HG02885 (cell line): Measurements from ENCODE around the gene S100A5.
"Not testable (repeated sequence)": the region's sequence is repeated elsewhere in the genome, so short reads cannot be mapped to it uniquely, and the experiment has no call there.

Experiments used
- ATAC-seq: cut with Tn5 transposase; IDR thresholded peaks from one replicate; pipeline ENCODE4 v1.9.1; 2021; ENCODE audit warnings: mild to moderate bottlenecking; ENCODE audit not compliant: unreplicated experiment, poor library complexity

S100A5 gene

DNA sequence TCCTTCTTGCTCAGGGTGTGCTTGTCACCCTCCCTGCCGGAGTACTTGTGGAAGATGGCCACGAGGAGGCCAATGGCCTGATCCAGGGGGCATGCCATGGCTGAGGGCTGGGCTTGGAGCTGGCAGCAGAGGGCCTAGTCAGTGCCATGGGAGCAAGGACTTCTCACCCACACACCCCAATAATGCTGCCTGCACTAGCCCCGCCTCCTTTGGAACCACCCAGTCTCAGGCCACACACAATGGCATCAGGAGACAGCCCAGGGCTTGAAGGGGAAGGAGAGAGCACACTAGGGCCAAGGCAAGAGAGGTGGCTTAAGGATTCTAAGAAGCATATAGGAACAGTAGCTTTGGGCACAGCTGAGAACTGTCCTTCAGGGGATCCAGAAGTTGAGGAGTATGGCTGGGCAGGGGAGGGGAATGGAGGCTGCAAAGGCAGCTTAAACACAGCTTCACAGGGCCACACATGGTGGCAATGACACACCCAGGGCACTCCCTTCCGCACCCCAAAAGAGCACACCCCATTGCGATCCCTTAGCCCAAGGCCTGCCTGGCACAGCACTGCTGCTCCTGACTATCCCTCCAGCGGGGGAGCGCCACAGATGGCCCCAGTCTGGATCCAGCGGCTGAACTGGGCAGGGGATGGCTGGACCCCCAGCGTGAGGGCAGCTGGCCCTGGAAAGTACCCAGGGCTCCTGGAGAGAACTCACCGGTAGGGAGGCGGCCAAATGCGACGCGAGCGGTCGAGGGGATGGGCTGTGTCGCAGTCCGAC lies 5.3 kb downstream of the S100A5 start, which contains the start of gene S100A6:
Gene S100A6 (minus strand): TSS at position 750 of the 770 bp plus-strand sequence. CDS start 652 bp downstream, at position 98.
- no peak for ATAC-seq

DNA sequence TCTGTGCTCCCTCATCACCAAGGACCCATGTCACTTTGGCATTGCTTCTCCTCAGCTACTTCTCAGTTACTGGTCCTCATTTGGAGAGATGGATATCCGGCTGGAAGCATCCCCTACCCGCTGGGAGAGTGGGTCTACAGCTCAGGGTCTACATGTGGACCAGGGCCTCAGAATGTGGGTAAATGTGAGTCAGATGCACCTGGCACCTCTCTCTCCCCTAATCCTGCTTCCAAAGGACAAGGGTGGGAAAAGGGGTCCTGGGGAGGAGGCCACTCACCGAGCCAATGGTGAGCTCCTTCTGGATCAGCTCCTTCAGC lies 5.9 kb downstream of the S100A5 start:
- ATAC-seq = no peak

DNA sequence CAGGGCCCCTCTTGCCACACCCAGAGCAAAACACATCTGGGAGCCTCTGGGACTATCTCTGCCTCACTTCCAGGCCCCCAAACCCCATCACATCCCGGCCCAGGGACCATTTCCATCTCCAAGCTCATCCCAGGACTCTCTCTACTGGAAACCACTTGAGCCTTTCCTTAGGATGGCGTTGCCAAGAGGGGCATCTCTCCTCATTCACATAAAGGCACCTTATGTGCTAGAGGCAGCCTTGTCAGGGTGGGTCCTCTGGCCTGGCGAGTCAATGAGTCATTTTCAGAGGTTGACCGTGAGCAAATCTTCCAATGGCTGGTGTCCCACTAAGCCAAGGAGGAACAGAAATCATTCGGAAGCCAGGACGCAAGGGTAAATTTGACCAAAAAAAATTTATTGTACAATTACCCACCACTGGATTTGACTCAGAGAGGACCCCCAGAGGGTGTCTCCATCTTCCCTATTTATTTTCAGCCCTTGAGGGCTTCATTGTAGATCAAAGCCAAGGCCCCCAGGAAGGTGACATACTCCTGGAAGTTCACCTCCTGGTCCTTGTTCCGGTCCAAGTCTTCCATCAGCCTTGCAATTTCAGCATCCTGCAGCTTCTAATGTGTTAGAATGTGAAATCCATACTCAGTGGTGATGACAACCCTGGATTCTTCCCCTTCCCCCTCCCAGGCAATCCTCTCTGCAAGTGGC lies 6.4 kb downstream of the S100A5 start:
- no peak for ATAC-seq

DNA sequence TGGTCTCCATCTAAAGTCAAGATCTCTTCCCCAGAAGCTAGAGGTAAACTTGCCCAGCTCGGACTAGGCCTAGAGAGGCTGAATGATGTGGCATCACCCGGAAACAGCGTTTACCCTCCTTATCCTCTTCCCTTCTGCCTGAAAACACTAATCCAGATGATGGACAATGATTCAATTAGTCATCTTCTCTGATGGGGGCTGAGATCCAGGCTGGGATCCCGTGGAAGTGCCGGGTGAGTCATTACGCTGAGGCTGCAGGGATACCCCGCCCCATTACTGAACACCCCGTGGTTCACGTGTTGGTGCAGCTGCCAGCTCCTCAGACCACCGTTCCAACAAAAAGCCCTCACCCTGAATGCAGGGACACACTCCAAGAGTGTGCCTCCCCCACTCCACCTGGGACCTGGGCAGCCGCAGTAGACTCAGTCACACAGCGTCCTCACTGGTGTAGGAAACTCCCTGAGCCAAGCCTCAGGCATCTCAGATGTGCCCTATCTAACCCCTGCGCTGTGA lies 7.0 kb downstream of the S100A5 start:
- no peak for ATAC-seq

DNA sequence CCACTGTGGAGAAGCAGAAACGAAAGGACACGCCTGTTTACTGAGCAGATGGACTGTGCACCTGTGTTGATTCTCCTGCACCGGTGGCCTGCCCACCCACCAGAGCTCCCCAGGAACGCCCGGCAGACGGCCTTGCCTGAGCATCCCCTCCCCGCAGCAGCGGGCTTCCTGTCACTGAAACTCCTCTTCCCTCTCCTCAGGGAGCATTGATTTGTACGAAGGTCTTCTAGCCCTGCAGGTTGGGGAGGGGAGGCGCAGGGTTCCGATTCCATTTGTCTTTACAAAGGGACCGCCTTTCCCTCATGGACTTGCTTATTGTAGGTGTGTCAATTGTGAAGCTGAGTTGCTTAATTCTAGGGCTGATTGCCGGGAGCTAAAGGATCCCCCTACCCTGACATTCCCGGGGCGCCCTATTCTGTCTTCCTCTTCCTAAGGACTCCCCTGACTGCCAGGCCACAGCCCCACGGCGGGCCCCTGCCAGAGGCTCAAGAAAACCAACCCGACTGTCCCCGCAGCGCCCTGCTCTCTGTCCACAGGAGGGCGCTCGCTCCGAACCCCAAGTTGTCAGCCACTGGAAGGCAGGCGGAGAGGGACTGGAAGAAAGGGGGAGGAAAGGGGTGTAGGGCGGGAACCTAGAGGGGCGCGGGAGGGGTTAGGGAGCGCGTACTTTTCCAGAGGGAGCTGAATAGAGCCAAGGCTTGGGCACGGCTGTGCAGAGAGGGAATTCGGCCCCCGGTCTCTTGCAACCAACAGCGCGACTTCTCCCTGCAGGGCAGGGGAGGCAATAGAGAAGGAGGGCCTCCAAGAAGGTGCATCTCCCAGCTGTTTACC lies 7.8 kb downstream of the S100A5 start:
- no peak for ATAC-seq

DNA sequence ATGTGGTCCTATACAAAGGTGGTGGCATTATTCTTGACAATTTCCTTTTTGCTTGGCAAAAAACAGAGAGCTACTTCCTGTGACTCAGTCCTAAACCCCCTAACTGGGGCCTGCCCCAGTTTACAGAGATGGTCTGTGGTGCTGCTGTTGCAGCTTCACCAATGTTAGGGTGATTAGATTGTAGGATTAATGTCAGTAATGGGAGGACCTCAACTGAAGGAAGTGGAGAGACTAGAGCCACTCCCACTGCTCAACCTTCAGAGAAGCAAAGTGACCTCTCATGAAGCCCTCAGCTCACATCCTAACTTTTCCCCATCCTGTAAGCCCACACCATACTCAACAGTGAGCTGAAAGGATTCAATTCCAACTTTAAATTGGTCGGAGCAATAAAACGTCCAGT lies 8.6 kb downstream of the S100A5 start:
- no peak for ATAC-seq

GRCh38 chr1:153531638-153532037 lies 9.1 kb downstream of the S100A5 start:
- ATAC-seq = no peak

- ATAC-seq = no peak
Measured at GRCh38 chr1:153527683-153528040, 13.1 kb downstream of the S100A5 start.

DNA sequence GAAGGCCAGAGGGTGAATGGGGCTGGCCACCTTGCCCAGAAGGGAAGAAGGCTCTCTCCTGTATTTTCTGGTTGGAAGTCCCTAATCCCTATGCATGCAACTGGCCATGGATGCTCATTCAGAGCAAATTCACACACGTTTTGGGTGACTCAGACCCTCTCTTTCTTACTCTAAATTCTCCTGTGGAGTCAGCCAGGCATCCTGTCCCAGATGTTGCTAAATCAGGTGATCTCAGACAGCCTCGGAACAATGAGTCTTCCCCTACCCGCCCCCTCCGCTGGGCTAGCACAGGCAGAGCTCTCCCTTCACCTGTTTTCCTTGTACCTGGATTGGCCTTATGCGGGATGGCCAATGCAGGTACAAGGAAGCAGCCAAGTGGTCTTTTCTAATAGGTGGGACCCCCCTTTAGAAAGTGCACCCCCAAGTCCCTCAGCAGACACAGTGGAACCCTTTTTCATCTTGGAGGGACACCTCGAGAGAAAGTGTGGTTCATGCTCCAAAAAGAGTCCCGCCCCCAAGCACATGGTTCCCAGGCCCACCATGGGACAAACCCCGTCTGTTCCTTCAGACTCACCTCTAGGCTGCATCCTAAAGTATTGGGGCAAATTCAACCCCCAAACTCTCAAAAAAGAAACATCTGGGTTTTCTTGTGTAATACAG lies 13.6 kb downstream of the S100A5 start:
- ATAC-seq = no peak

GRCh38 chr1:153526132-153526543 lies 14.6 kb downstream of the S100A5 start:
- no peak for ATAC-seq

DNA sequence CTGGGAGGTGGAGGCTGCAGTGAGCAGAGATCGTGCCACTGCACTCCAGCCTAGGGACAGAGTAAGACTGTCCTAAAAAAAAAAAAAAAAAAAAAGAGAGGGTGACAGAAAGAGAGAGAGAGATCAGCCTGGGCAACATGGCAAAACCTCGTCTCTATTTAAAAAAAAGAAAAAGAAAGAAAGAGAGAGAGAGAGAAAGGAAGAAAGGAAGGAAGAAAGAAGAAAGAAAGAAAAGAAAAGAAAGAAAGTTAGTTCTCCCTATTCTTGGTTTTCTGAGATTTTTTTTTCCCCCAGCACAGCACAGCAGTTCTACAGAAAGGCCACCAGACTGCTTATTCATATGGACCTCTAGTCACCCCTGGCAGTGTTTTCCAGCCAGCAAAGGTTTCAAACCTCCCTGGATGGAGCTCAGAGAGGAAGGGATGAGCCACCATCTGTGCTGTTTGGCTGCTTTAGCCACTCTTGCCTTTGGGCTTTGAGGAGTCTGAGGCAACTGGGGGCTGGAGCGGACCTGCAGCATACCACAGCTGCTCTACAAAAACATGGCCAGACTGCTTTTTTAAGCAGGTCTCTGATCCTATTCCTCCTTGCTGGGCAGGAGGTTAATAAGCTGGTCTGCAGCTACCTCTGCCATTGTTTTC lies 15.5 kb downstream of the S100A5 start:
- no peak for ATAC-seq

- ATAC-seq = not testable (repeated sequence)
Measured at GRCh38 chr1:153522353-153523048, 18.2 kb downstream of the S100A5 start.

DNA sequence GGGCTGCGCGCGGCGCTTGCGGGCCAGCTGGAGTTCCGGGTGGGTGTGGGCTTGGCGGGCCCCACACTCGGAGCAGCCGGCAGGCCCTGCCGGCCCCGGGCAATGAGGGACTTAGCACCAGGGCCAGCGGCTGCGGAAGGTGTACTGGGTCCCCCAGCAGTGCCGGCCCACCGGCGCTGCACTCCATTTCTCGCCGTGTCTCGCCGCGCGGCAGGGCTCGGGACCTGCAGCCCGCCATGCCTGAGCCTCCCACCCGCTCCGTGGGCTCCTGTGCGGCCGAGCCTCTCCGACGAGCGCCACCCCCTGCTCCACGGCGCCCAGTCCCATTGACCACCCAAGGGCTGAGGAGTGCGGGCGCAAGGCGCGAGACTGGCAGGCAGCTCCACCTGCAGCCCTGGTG lies 18.9 kb downstream of the S100A5 start:
- not testable (repeated sequence) for ATAC-seq

DNA sequence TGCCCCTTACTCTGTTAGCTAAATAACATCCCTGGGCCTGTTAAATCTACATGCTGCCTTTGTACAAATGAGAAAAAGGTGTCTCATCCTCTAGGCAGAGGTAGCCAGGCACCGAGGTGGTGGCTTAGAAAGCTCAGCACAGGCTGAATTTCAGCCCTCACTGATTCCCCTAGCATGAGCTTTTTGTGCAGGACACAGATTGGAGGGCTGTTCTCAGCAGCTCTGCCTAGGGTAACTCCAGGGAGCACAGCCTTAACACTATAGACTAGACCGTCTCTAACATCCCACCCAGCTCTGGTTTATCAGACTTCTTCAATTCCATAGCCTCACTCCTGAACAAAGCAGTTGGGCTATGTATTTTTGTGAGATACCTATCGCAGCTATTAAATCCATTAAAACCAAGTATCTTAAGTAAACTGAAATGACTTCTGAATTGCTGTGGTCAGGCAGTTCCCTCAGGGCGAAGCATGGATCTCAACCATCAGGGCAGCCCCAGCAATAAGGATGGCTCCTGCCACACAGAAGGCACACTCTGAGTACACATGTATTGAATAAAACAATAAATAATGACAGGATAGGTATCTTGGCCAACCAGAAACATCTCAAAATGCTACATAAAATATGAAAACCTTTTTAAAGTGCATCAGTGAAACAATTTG lies 19.8 kb downstream of the S100A5 start:
- no peak for ATAC-seq

- not testable (repeated sequence) for ATAC-seq
Measured at GRCh38 chr1:153520137-153520691, 20.5 kb downstream of the S100A5 start.

DNA sequence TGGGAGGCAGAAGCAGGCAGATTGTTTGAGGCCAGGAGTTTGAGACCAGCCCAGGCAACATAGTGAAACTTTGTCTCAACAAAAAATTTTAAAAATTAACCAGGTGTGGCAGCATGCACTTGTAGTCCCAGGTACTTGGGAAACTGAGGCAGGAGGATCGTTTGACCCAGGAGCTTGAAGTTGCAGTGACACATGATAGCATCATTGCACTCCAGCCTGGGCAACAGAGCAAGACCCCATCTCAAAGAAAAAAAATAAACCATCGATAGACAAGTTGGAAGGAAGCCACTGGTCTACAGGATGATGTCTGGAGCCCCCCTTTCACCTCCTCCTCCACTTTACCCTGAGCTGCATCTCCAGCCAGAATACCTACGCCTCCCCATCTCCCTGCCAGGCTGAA lies 21.5 kb downstream of the S100A5 start:
- no peak for ATAC-seq

GRCh38 chr1:153515504-153516394 lies 25.0 kb downstream of the S100A5 start:
- ATAC-seq = no peak

DNA sequence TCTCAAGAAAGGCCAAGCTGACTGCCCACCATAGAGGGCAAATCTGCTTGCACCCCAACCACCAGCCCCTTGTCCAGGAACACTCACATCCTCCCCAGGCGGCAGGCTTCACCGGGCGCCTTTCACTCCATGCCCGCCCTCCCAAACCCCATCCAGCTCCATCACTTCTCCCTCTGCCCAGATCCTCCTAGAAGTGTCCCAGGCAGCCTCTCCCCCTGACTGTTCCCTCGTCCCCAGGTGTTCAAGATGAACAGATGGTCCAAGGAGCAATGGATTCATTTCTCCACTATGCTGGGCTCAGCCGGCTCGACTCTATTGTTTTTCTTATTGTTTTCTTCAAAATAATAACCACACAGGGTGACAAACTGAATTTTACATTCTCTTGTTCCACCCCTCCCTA lies 27.1 kb downstream of the S100A5 start:
- ATAC-seq = no peak
